Tibial nerve (tissue), 4 donors: ENCODE measurements around the gene SEL1L3. TPM values are rescaled to one million over a fixed set of nuclear protein-coding genes. Genes with fewer than 3 reads are reported as not detected.

Experiments used
- DNase-seq, 2 donors: peaks; one replicate each; pipeline ENCODE4 v3.0.0-alpha.2; 2019; ENCODE audit warnings: low spot score in 2 of 2
- H3K27ac ChIP-seq, 4 donors: fragments of 200-600 bp; sonication (generic) in 3 of 4; one replicate each; pipeline ENCODE4 v1.5.1; 2017 to 2019; ENCODE audit warnings: mild to moderate bottlenecking in 1 of 4
- H3K27me3 ChIP-seq, 2 donors: fragments of 200-600 bp; sonication (generic) in 1 of 2; one replicate each; pipeline versions ENCODE4 v1.5.1 to v1.6.0; 2017 to 2019
- H3K36me3 ChIP-seq, 3 donors: fragments of 200-600 bp; sonication (generic); one replicate each; pipeline ENCODE4 v1.5.1; 2018 to 2019
- H3K4me1 ChIP-seq, 4 donors: fragments of 200-600 bp; sonication (generic) in 3 of 4; one replicate each; pipeline ENCODE4 v1.5.1; 2017 to 2019
- H3K4me3 ChIP-seq, 4 donors: fragments of 200-600 bp; sonication (generic) in 3 of 4; one replicate each; pipeline ENCODE4 v1.5.1; 2017 to 2019; ENCODE audit warnings: mild to moderate bottlenecking in 1 of 4, moderate library complexity in 1 of 4
- H3K9me3 ChIP-seq, 4 donors: fragments of 200-600 bp; sonication (generic) in 3 of 4; one replicate each; pipeline ENCODE4 v1.5.1; 2017 to 2019
- CTCF ChIP-seq, 5 experiments: fragments of 200-600 bp in 3 of 5; fragments of 450-650 bp in 2 of 5; sonication (generic) in 3 of 5; IDR thresholded peaks; one replicate each; pipeline ENCODE4 v1.5.1; 2016 to 2019; ENCODE audit warnings: antibody characterized with exemption in 5 of 5, mild to moderate bottlenecking in 3 of 5, moderate library complexity in 2 of 5
- EP300 ChIP-seq, 2 donors: sonication (generic); formaldehyde crosslinking; IDR thresholded peaks; one replicate each; pipeline ENCODE4 v1.6.1; 2017; ENCODE audit warnings: antibody characterized with exemption in 2 of 2, mild to moderate bottlenecking in 1 of 2
- POLR2A ChIP-seq, 2 donors: fragments of 450-650 bp; IDR thresholded peaks; one replicate each; pipeline ENCODE4 v1.6.1; 2017; ENCODE audit warnings: antibody characterized with exemption in 2 of 2, mild to moderate bottlenecking in 2 of 2, moderate library complexity in 2 of 2
- WGBS, 2 donors: methylation state at CpG; one replicate each; pipeline ENCODE4 v1.1.5; 2018; 5-methylcytosine and 5-hydroxymethylcytosine counted together
- total RNA-seq, 4 donors: library from RNA; depleted of rRNA; stranded (reverse); fragments of >200 nt; gene quantifications; one replicate each; pipeline ENCODE4 v1.1.0, GENCODE V29; 2016

SEL1L3 gene
- total RNA-seq, 4 donors from 2014 or later = 8.7 to 19.0 (median 11.1) TPM

GRCh38 chr4:25756503-25756902 is 106.3 kb downstream of the SEL1L3 start:
- TF ChIP-seq POLR2A (IDR thresholded peaks at IDR 0.05) = no peak
- no peak for TF ChIP-seq CTCF (IDR thresholded peaks at IDR 0.05)
- no peak for TF ChIP-seq EP300 (IDR thresholded peaks at IDR 0.05)
- H3K4me3 ChIP-seq = no peak overlapping the region
- no peaks in the 10 kb centered on the region for H3K9me3 ChIP-seq
- H3K27ac ChIP-seq = no peak overlapping the region
- DNase-seq = no peak
- H3K4me1 ChIP-seq = no peaks in the 10 kb centered on the region
- peaks cover 0 to 7% (median 0%) of the 10 kb centered on the region in 3 donors for H3K36me3 ChIP-seq
- WGBS, 2 donors = 31 to 48% methylated on average over 5 of the region's 5 CpGs
- H3K27me3 ChIP-seq = no peaks in the 10 kb centered on the region

- WGBS, 2 donors = 90 to 91% methylated on average over 9 of the region's 9 CpGs
- Histone ChIP-seq H3K4me3 (no peak overlapping the region), H3K9me3 (no peaks in the 10 kb centered on the region), H3K36me3 (peaks cover 0 to 7% (median 0%) of the 10 kb centered on the region in 3 donors), H3K4me1 (no peaks in the 10 kb centered on the region), H3K27me3 (no peaks in the 10 kb centered on the region), H3K27ac (no peak overlapping the region)
- TF ChIP-seq POLR2A (IDR thresholded peaks at IDR 0.05) (no peak), EP300 (IDR thresholded peaks at IDR 0.05) (no peak), CTCF (IDR thresholded peaks at IDR 0.05) (no peak)
- no peak for DNase-seq
These were observed 106.9 kb downstream of the SEL1L3 start for GRCh38 chr4:25755911-25756310.

- H3K4me1 ChIP-seq = no peaks in the 10 kb centered on the region
- no peak for DNase-seq
- H3K9me3 ChIP-seq = no peaks in the 10 kb centered on the region
- H3K27me3 ChIP-seq = no peaks in the 10 kb centered on the region
- no peak overlapping the region for H3K4me3 ChIP-seq
- no peaks in the 10 kb centered on the region for H3K36me3 ChIP-seq
- H3K27ac ChIP-seq = no peak overlapping the region
- 95 to 96% methylated on average over 5 of the region's 5 CpGs for WGBS, 2 donors
- TF ChIP-seq POLR2A (IDR thresholded peaks at IDR 0.05) (no peak), CTCF (IDR thresholded peaks at IDR 0.05) (no peak), EP300 (IDR thresholded peaks at IDR 0.05) (no peak)
These were observed 109.5 kb downstream of the SEL1L3 start for GRCh38 chr4:25753239-25753638.

- no peak overlapping the region for H3K27ac ChIP-seq
- no peak overlapping the region for H3K4me3 ChIP-seq
- no peaks in the 10 kb centered on the region for H3K4me1 ChIP-seq
- no peaks in the 10 kb centered on the region for H3K9me3 ChIP-seq
- WGBS, 2 donors = 86 to 88% methylated on average over 4 of the region's 4 CpGs
- DNase-seq = no peak
- H3K27me3 ChIP-seq = no peaks in the 10 kb centered on the region
- no peak for TF ChIP-seq CTCF (IDR thresholded peaks at IDR 0.05)
- no peaks in the 10 kb centered on the region for H3K36me3 ChIP-seq
These were observed 111.9 kb downstream of the SEL1L3 start for GRCh38 chr4:25750874-25751273.

GRCh38 chr4:25749150-25749794 is 113.5 kb downstream of the SEL1L3 start:
- Histone ChIP-seq H3K36me3 (no peaks in the 10 kb centered on the region), H3K4me3 (no peak overlapping the region), H3K27me3 (no peaks in the 10 kb centered on the region), H3K27ac (no peak overlapping the region), H3K4me1 (no peaks in the 10 kb centered on the region), H3K9me3 (no peaks in the 10 kb centered on the region)
- WGBS, 2 donors = 67 to 71% methylated on average over 5 of the region's 5 CpGs
- TF ChIP-seq CTCF (IDR thresholded peaks at IDR 0.05) (no peak), EP300 (IDR thresholded peaks at IDR 0.05) (no peak), POLR2A (IDR thresholded peaks at IDR 0.05) (no peak)
- DNase-seq = no peak
